ENCODE data around the gene GPR75.
"Not testable (repeated sequence)": the region's sequence is repeated elsewhere in the genome, so short reads cannot be mapped to it uniquely, and the experiment has no call there.

Gene GPR75

GRCh38 chr2:53854678-53855077 lies 5.1 kb downstream of the GPR75 start:
- DNase-seq (ENCODE audit: low spot score), result no peak
- FAIRE-seq, result no peak

DNA sequence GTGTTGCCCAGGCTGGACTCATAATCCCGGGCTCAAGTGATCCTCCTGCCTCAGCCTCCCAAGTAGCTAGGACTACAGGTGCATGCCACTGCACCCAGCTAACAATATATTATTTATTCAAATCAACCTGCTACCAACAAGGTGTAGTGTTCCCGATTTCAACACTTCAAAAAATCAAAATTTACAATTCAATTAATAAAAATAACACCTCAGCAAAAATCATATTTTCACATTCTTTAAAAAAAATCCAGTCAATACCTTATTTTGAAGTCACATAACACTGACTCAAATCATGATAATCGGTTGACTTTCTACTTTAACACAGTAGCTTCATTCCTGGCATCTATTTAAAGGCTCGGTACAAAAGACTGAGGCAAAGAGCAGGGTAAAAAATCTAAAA lies 7.2 kb downstream of the GPR75 start:
- DNase-seq (ENCODE audit: low spot score) (no peak), FAIRE-seq (no peak)

- not testable (repeated sequence) for FAIRE-seq; DNase-seq (ENCODE audit: low spot score)
These were observed 8.6 kb downstream of the GPR75 start for GRCh38 chr2:53851052-53851757.

DNA sequence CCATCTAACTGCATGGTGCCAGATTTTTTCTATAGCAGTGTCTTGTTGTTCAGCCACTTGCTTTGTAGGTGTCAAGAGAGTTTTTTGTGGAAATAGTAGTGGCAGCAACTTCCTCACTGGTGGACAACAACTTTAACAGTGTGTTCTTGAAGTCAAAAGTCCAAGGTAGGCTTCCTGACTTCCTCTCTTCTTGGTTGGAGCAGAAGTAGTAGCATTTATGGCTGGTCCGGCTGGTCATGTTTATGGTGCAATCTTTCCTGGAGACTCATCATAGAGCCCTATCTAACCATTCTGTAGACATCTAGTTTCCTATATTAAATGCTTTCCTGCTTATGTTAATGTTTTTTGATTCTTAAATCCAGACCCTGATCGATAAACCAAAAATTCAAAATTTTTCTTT lies 11.7 kb downstream of the GPR75 start:
- no peak for FAIRE-seq
- no peak for DNase-seq (ENCODE audit: low spot score)

DNA sequence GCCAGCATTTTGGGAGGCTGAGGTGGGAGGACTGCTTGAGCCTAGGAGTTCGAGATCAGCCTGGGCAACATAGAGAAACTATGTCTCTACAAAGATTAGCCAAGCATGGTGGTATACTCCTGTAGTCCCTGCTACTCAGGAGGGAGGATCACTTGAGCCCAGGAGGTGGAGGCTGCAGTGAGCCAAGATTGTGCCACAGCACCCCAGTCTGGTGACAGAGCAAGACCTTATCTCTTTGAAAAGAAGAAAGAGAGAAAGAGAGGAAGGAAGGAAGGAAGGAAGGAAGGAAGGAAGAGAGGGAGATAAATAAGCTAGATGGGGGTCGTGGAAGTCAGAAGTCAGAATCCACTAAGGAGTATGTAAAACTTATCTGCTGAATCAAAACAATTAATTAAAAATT lies 16.2 kb downstream of the GPR75 start:
- FAIRE-seq (no peak), DNase-seq (ENCODE audit: low spot score) (no peak)

- no peak for DNase-seq (ENCODE audit: low spot score)
- no peak for FAIRE-seq
These were observed 16.9 kb downstream of the GPR75 start for GRCh38 chr2:53842891-53843290.

GRCh38 chr2:53841651-53842050 lies 18.1 kb downstream of the GPR75 start:
- not testable (repeated sequence) for DNase-seq (ENCODE audit: low spot score); FAIRE-seq

DNA sequence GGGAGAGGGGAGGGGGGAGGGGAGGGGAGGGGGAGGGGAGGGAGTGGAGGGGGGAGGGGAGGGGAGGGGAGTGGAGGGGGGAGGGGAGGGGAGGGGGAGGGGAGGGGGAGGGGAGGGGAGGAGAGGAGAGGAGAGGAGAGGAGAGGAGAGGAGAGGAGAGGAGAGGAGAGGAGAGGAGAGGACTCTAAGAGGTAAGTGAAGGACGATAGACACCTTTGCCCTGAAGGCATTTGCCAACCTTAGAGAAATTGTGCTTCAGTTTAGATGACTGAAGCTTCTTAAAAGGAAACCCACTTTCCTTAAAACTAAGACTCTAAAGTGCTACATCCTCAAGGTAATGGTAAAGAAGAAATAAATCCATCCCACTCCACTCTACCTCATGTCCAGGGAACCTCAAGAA lies 19.2 kb downstream of the GPR75 start:
- no peak for DNase-seq (ENCODE audit: low spot score)
- FAIRE-seq, result no peak

DNA sequence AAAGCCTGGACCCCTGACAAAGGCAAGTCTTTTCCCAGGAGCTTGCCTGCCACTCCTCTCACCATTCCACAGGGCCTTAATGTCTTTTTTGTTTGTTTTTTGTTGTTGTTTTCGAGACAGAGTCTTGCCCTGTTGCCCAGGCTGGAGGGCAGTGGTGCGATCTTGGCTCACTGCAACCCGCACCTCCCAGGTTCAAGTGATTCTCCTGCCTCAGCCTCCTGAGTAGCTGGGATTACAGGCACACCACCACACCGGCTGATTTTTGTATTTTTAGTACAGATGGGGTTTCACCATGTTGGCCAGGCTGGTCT lies 29.8 kb downstream of the GPR75 start:
- DNase-seq (ENCODE audit: low spot score); FAIRE-seq: not testable (repeated sequence)

DNA sequence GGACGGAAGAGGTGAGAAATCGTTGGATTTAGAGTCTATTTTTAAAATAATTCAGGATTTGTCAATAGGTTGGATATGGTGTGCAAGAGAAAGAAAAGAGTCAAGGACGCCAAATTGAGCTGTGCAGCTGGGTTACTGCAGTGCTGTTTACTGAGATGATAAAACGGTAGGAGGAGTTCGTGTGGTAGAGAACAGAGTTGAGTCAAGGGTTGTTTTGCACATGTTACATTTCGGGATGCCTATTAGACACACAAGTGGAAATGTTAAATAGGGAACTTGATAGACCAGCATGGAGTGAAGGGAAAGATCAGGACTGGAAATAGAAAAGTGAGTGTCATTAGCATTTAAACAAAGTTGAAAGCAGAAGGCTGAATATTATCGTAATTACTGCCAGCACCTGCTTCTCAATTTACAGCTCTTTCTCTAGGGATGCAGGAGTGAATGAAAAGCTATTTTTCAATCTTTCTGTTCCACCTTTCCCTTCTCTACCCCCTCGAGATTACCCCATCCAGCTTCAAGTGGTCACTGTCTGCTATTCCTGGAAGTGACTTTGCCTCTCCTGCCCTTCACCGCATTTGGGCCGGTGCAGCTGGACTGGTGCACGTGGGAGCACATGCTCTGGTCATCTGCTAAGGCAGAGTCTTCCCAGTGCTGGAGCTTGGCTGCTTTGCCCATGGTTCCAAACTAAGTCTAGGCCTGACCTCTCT lies 30.3 kb downstream of the GPR75 start:
- no peak for FAIRE-seq
- no peak for DNase-seq (ENCODE audit: low spot score)

DNA sequence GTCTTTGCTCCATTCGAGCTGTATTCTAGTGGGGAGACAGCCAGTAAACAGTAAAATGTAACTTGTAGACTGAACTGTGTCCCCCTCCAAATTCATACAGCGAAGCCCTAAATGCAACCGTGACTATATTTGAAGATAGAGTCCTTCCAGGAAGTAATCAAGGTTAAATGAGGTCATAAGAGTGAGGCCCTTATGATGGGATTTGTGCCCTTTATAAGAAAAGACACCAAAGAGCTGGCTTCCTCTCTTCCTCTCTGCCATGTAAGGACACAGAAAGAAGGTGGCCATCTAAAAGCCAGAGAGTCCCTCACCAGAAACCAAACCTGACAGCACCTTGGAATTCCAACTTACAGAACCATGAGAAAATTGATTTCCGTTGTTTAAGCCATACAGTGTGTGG lies 31.4 kb downstream of the GPR75 start:
- FAIRE-seq (no peak), DNase-seq (ENCODE audit: low spot score) (no peak)

- FAIRE-seq (no peak), DNase-seq (ENCODE audit: low spot score) (no peak)
These were observed 32.2 kb downstream of the GPR75 start for GRCh38 chr2:53827398-53828175.

- DNase-seq (ENCODE audit: low spot score), result no peak
- FAIRE-seq, result no peak
These were observed 33.0 kb downstream of the GPR75 start for GRCh38 chr2:53826587-53827397.

GRCh38 chr2:53826030-53826410 lies 33.7 kb downstream of the GPR75 start:
- FAIRE-seq, result no peak
- no peak for DNase-seq (ENCODE audit: low spot score)

DNA sequence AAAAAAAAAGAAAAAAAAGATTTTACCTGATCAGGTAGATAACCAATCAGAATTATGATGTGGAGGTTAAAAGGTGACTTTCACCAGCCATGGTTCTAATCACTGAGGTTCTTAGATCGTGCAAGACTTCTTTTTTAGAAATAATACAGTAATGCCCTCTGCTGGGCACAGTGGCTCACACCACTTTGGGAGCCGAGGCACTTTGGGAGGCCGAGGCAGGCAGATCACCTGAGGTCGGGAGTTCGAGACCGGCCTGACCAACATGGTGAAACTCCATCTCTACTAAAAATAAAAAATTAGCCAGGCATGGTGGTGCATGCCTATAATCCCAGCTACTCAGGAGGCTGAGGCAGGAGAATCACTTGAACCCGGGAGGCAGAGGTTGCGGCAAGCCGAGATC lies 36.1 kb downstream of the GPR75 start:
- not testable (repeated sequence) for FAIRE-seq; DNase-seq (ENCODE audit: low spot score)

- FAIRE-seq (no peak), DNase-seq (ENCODE audit: low spot score) (no peak)
These were observed 38.0 kb downstream of the GPR75 start for GRCh38 chr2:53821810-53822209.

GRCh38 chr2:53820711-53821110 lies 39.1 kb downstream of the GPR75 start:
- FAIRE-seq (no peak), DNase-seq (ENCODE audit: low spot score) (no peak)

- DNase-seq (ENCODE audit: low spot score) (no peak), FAIRE-seq (no peak)
These were observed 39.7 kb downstream of the GPR75 start for GRCh38 chr2:53820048-53820447.

DNA sequence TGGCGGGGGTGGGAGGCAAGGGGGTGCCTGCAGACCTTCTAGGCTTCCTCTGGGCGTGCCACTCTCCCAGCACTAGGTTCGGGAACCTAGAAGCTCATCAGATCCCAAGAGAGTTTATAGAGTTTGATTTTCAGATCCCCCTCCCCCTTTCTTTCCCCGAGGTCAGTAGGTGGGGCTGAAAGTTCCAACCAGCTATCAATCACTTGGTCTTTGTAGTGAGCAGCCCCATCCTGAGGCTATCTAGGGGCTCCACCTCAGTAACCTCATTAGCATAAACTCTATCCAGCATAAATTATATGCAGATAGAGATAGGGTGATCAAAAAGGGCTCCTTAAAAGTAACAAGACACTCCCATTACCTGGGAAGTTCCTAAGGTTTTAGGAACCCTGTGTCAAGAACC lies 40.1 kb downstream of the GPR75 start:
- no peak for FAIRE-seq
- no peak for DNase-seq (ENCODE audit: low spot score)

- no peak for FAIRE-seq
- DNase-seq (ENCODE audit: low spot score), result no peak
These were observed 40.8 kb downstream of the GPR75 start for GRCh38 chr2:53818854-53819435.

DNA sequence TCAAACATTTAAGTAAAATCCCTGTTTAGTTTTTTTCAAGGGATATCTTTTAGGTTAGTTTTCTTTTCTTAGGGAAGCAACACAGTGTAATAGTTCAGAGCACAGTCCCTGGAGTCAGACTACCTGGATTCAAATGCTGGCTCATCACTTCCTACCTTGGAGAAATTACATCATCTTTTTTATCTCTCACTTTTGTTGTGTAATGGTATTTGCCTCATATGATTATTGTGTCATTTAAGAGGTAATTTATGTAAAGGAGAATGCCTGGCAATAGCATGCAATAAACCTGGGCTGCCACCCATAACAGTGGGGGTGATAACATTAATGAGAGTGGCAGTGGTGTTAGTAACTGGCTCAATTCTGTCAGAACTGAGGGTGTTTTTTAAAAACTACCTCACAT lies 46.6 kb downstream of the GPR75 start:
- FAIRE-seq, result no peak
- DNase-seq (ENCODE audit: low spot score), result no peak

Data from urothelium cell line (cell line).